GM23338 (cell line): ENCODE results near the gene ARID1B. TPM values are rescaled to one million over a fixed set of nuclear protein-coding genes. Genes with fewer than 3 reads are reported as not detected.

ENCODE experiments used
- ATAC-seq: fragments of 200-7000 bp; cut with Tn5 transposase; 3 replicates; pipeline ENCODE4 v1.9.1; 2020
- DNase-seq: peaks from one replicate; pipeline ENCODE4 v3.0.0-alpha.2; 2015; ENCODE audit warnings: low spot score
- H2AFZ ChIP-seq: fragments of 200-600 bp; sonication (generic); 2 replicates; pipeline ENCODE4 v1.8.0; 2016; ENCODE audit warnings: antibody characterized with exemption, mild to moderate bottlenecking, moderate library complexity
- H3F3A ChIP-seq: fragments of 200-600 bp; sonication (generic); replicated peaks from 2 replicates; pipeline ENCODE4 v1.8.0; 2017; ENCODE audit warnings: antibody characterized with exemption, mixed run types, low read depth
- H3K27ac ChIP-seq: fragments of 200-600 bp; sonication (generic); 2 replicates; pipeline ENCODE4 v1.6.1; 2016; ENCODE audit warnings: low read depth
- H3K27me3 ChIP-seq: fragments of 200-600 bp; sonication (generic); 2 replicates; pipeline ENCODE4 v1.8.0; 2016; ENCODE audit warnings: mild to moderate bottlenecking, mixed run types, moderate library complexity; ENCODE audit not compliant: insufficient read depth
- H3K36me3 ChIP-seq: fragments of 200-600 bp; sonication (generic); 2 replicates; pipeline ENCODE4 v1.8.0; 2016; ENCODE audit warnings: mild to moderate bottlenecking; ENCODE audit not compliant: insufficient read depth
- H3K4me1 ChIP-seq: fragments of 200-600 bp; sonication (generic); 2 replicates; pipeline ENCODE4 v1.8.0; 2016; ENCODE audit warnings: mild to moderate bottlenecking, moderate library complexity; ENCODE audit not compliant: insufficient read depth
- H3K4me2 ChIP-seq: fragments of 200-600 bp; sonication (generic); 2 replicates; pipeline ENCODE4 v1.7.1; 2017; ENCODE audit warnings: mixed run types
- H3K4me3 ChIP-seq: fragments of 200-600 bp; sonication (generic); 2 replicates; pipeline ENCODE4 v1.6.1; 2016; ENCODE audit warnings: mixed run types
- H3K79me2 ChIP-seq: fragments of 200-600 bp; sonication (generic); replicated peaks from 2 replicates; pipeline ENCODE4 v1.8.0; 2017; ENCODE audit warnings: mild to moderate bottlenecking; ENCODE audit not compliant: insufficient read depth
- H3K9me2 ChIP-seq: fragments of 200-600 bp; sonication (generic); 2 replicates; pipeline ENCODE4 v1.8.0; 2017; ENCODE audit not compliant: insufficient read depth
- H4K20me1 ChIP-seq: fragments of 200-600 bp; sonication (generic); replicated peaks from 2 replicates; pipeline ENCODE4 v1.8.0; 2017; ENCODE audit warnings: mild to moderate bottlenecking; ENCODE audit not compliant: insufficient read depth
- H3K27ac Mint-ChIP-seq: 2 replicates; pipeline ENCODE4 v1.8.0; 2020; ENCODE audit warnings: inconsistent platforms, mild to moderate bottlenecking, moderate library complexity, mixed read lengths
- H3K27me3 Mint-ChIP-seq: 3 replicates; pipeline ENCODE4 v1.8.0; 2022; ENCODE audit warnings: low read depth, mild to moderate bottlenecking, moderate library complexity, mixed read lengths, inconsistent platforms; ENCODE audit not compliant: insufficient read depth, poor library complexity
- H3K36me3 Mint-ChIP-seq: 3 replicates; pipeline ENCODE4 v1.8.0; 2021; ENCODE audit warnings: low read depth, mild to moderate bottlenecking, inconsistent platforms, moderate library complexity, mixed read lengths
- H3K4me1 Mint-ChIP-seq: 3 replicates; pipeline ENCODE4 v1.8.0; 2020; ENCODE audit warnings: mild to moderate bottlenecking, inconsistent platforms, mixed read lengths
- H3K4me3 Mint-ChIP-seq: 3 replicates; pipeline ENCODE4 v1.8.0; 2021; ENCODE audit warnings: moderate library complexity, mild to moderate bottlenecking, inconsistent platforms, mixed read lengths
- H3K9me3 Mint-ChIP-seq: 3 replicates; pipeline ENCODE4 v1.8.0; 2020; ENCODE audit warnings: moderate library complexity, mild to moderate bottlenecking, inconsistent platforms, mixed read lengths
- CREB1 ChIP-seq: fragments of 250-450 bp; sonication (Bioruptor Pico); IDR thresholded peaks from 2 replicates; pipeline ENCODE4 v1.5.0; 2020; ENCODE audit warnings: low read depth, mild to moderate bottlenecking, moderate library complexity
- EZH2 ChIP-seq: fragments of 200-600 bp; sonication (generic); IDR thresholded peaks from one replicate; pipeline ENCODE4 v1.8.0; 2017; ENCODE audit warnings: antibody characterized with exemption, mild to moderate bottlenecking, low read depth; ENCODE audit not compliant: unreplicated experiment
- EZH2phosphoT487 ChIP-seq: fragments of 200-600 bp; sonication (generic); IDR thresholded peaks from one replicate; pipeline ENCODE4 v1.8.1; 2018; ENCODE audit warnings: antibody characterized with exemption; ENCODE audit not compliant: unreplicated experiment
- JUNB ChIP-seq: IDR thresholded peaks from one replicate; pipeline ENCODE4 v1.6.1; 2016; ENCODE audit warnings: antibody characterized with exemption; ENCODE audit not compliant: unreplicated experiment
- NANOG ChIP-seq: IDR thresholded peaks from 2 replicates; pipeline ENCODE4 v1.6.1; 2016; ENCODE audit warnings: antibody characterized with exemption, borderline replicate concordance
- POLR2AphosphoS5 ChIP-seq: IDR thresholded peaks from 2 replicates; pipeline ENCODE4 v1.6.1; 2016; ENCODE audit warnings: antibody characterized with exemption, low read depth
- ZNF114 ChIP-seq: fragments of 250-450 bp; sonication (Bioruptor Pico); IDR thresholded peaks from 2 replicates; pipeline ENCODE4 v1.5.0; 2020; ENCODE audit warnings: mild to moderate bottlenecking, moderate library complexity
- ZNF331 ChIP-seq: fragments of 250-450 bp; sonication (Bioruptor Pico); IDR thresholded peaks from 2 replicates; pipeline ENCODE4 v1.5.0; 2020; ENCODE audit warnings: low read depth, mild to moderate bottlenecking, moderate library complexity
- polyA plus RNA-seq: library from polyadenylated mRNA; unstranded; fragments of >200 nt; fragmentation: Nextera tagmentation; extraction: Ambion mirVana; gene quantifications from 2 replicates; pipeline ENCODE4 v1.2.1, GENCODE V29; 2016
- total RNA-seq: library from RNA; depleted of rRNA; stranded (reverse); fragments of >200 nt; shearing (Covaris generic); gene quantifications from 2 replicates; pipeline ENCODE4 v1.2.3, GENCODE V29; 2014
- TF ChIP-seq, protein P1 (sequence below), 2 experiments: fragments of 200-600 bp in 1 of 2; sonication (generic) in 1 of 2; conservative IDR thresholded peaks; 2 replicates each; pipeline versions ENCODE4 v1.5.1 to v1.6.1; 2016 to 2017; ENCODE audit warnings: antibody characterized with exemption in 2 of 2, low read depth in 2 of 2, mild to moderate bottlenecking in 2 of 2, moderate library complexity in 1 of 2
- TF ChIP-seq, protein P2 (sequence below): IDR thresholded peaks from one replicate; pipeline ENCODE4 v1.6.1; 2018; ENCODE audit warnings: antibody characterized with exemption; ENCODE audit not compliant: unreplicated experiment
- TF ChIP-seq, protein P3 (sequence below): fragments of 250-450 bp; sonication (Bioruptor Pico); IDR thresholded peaks from 2 replicates; pipeline ENCODE4 v1.5.0; 2020; ENCODE audit warnings: mild to moderate bottlenecking, moderate library complexity

The ARID1B gene
- total and polyA plus RNA-seq, 2 experiments from 2014 or later, result 59.3 to 72.2 TPM

DNA sequence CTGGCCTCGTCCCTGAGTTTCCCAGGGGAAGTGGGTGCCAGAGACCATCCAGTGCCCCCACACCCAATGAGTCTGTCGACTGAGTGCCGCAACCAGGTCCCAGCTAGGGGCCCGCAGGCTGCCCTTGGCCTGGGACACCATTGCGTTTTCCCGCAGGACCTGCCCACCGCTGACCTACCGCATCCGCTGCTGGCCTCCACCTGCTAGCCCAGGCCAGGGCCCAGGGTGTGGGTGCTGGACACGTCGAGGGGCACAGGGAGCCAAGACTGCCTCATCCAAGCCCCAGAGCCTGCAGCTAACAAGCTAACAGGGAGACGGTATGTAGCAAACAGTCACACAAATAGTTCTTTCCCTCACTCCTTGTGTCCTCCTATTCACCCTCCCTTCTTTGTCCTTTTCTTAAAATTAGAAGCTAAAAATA is 448.4 kb downstream of the ARID1B start:
- Histone ChIP-seq H3K9me2 (no peaks in the 10 kb centered on the region), H3K36me3 (no peaks in the 10 kb centered on the region), H4K20me1 (no peaks in the 10 kb centered on the region), H2AFZ (peak overlapping the region; percentile 85; the same call in 1 of the 2 replicates), H3K27me3 (no peaks in the 10 kb centered on the region), H3K4me3 (no peak overlapping the region), H3F3A (peaks cover 18% of the 10 kb centered on the region; the same call in 1 of the 2 replicates), H3K4me1 (0 out of 2 replicates have a peak, but pooled peaks cover 3% of the 10 kb centered on the region), H3K4me2 (no peak overlapping the region), H3K79me2 (no peaks in the 10 kb centered on the region), H3K27ac (no peak overlapping the region)
- no peak for ATAC-seq
- H3K36me3 Mint-ChIP-seq, result no peaks in the 10 kb centered on the region
- H3K27me3 Mint-ChIP-seq, result peaks cover 21% of the 10 kb centered on the region
- H3K4me3 Mint-ChIP-seq, result no peak overlapping the region
- DNase-seq, result no peak
- no peak overlapping the region for H3K27ac Mint-ChIP-seq
- H3K4me1 Mint-ChIP-seq, result peaks cover 40% of the 10 kb centered on the region
- no peaks in the 10 kb centered on the region for H3K9me3 Mint-ChIP-seq
- TF ChIP-seq ZNF114 (CRISPR knock-in tag) (no peak), POLR2AphosphoS5 (no peak), CREB1 (CRISPR knock-in tag) (no peak), NANOG (no peak), ZNF331 (no peak), JUNB (no peak), EZH2 (no peak), EZH2phosphoT487 (no peak)
- TF ChIP-seq, protein P1, sequence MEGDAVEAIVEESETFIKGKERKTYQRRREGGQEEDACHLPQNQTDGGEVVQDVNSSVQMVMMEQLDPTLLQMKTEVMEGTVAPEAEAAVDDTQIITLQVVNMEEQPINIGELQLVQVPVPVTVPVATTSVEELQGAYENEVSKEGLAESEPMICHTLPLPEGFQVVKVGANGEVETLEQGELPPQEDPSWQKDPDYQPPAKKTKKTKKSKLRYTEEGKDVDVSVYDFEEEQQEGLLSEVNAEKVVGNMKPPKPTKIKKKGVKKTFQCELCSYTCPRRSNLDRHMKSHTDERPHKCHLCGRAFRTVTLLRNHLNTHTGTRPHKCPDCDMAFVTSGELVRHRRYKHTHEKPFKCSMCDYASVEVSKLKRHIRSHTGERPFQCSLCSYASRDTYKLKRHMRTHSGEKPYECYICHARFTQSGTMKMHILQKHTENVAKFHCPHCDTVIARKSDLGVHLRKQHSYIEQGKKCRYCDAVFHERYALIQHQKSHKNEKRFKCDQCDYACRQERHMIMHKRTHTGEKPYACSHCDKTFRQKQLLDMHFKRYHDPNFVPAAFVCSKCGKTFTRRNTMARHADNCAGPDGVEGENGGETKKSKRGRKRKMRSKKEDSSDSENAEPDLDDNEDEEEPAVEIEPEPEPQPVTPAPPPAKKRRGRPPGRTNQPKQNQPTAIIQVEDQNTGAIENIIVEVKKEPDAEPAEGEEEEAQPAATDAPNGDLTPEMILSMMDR (conservative IDR thresholded peaks at IDR 0.05; ENCODE audit: low read depth in 2 of 2), result no peak
- TF ChIP-seq, protein P2, sequence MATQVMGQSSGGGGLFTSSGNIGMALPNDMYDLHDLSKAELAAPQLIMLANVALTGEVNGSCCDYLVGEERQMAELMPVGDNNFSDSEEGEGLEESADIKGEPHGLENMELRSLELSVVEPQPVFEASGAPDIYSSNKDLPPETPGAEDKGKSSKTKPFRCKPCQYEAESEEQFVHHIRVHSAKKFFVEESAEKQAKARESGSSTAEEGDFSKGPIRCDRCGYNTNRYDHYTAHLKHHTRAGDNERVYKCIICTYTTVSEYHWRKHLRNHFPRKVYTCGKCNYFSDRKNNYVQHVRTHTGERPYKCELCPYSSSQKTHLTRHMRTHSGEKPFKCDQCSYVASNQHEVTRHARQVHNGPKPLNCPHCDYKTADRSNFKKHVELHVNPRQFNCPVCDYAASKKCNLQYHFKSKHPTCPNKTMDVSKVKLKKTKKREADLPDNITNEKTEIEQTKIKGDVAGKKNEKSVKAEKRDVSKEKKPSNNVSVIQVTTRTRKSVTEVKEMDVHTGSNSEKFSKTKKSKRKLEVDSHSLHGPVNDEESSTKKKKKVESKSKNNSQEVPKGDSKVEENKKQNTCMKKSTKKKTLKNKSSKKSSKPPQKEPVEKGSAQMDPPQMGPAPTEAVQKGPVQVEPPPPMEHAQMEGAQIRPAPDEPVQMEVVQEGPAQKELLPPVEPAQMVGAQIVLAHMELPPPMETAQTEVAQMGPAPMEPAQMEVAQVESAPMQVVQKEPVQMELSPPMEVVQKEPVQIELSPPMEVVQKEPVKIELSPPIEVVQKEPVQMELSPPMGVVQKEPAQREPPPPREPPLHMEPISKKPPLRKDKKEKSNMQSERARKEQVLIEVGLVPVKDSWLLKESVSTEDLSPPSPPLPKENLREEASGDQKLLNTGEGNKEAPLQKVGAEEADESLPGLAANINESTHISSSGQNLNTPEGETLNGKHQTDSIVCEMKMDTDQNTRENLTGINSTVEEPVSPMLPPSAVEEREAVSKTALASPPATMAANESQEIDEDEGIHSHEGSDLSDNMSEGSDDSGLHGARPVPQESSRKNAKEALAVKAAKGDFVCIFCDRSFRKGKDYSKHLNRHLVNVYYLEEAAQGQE, result no peak
- TF ChIP-seq, protein P3, sequence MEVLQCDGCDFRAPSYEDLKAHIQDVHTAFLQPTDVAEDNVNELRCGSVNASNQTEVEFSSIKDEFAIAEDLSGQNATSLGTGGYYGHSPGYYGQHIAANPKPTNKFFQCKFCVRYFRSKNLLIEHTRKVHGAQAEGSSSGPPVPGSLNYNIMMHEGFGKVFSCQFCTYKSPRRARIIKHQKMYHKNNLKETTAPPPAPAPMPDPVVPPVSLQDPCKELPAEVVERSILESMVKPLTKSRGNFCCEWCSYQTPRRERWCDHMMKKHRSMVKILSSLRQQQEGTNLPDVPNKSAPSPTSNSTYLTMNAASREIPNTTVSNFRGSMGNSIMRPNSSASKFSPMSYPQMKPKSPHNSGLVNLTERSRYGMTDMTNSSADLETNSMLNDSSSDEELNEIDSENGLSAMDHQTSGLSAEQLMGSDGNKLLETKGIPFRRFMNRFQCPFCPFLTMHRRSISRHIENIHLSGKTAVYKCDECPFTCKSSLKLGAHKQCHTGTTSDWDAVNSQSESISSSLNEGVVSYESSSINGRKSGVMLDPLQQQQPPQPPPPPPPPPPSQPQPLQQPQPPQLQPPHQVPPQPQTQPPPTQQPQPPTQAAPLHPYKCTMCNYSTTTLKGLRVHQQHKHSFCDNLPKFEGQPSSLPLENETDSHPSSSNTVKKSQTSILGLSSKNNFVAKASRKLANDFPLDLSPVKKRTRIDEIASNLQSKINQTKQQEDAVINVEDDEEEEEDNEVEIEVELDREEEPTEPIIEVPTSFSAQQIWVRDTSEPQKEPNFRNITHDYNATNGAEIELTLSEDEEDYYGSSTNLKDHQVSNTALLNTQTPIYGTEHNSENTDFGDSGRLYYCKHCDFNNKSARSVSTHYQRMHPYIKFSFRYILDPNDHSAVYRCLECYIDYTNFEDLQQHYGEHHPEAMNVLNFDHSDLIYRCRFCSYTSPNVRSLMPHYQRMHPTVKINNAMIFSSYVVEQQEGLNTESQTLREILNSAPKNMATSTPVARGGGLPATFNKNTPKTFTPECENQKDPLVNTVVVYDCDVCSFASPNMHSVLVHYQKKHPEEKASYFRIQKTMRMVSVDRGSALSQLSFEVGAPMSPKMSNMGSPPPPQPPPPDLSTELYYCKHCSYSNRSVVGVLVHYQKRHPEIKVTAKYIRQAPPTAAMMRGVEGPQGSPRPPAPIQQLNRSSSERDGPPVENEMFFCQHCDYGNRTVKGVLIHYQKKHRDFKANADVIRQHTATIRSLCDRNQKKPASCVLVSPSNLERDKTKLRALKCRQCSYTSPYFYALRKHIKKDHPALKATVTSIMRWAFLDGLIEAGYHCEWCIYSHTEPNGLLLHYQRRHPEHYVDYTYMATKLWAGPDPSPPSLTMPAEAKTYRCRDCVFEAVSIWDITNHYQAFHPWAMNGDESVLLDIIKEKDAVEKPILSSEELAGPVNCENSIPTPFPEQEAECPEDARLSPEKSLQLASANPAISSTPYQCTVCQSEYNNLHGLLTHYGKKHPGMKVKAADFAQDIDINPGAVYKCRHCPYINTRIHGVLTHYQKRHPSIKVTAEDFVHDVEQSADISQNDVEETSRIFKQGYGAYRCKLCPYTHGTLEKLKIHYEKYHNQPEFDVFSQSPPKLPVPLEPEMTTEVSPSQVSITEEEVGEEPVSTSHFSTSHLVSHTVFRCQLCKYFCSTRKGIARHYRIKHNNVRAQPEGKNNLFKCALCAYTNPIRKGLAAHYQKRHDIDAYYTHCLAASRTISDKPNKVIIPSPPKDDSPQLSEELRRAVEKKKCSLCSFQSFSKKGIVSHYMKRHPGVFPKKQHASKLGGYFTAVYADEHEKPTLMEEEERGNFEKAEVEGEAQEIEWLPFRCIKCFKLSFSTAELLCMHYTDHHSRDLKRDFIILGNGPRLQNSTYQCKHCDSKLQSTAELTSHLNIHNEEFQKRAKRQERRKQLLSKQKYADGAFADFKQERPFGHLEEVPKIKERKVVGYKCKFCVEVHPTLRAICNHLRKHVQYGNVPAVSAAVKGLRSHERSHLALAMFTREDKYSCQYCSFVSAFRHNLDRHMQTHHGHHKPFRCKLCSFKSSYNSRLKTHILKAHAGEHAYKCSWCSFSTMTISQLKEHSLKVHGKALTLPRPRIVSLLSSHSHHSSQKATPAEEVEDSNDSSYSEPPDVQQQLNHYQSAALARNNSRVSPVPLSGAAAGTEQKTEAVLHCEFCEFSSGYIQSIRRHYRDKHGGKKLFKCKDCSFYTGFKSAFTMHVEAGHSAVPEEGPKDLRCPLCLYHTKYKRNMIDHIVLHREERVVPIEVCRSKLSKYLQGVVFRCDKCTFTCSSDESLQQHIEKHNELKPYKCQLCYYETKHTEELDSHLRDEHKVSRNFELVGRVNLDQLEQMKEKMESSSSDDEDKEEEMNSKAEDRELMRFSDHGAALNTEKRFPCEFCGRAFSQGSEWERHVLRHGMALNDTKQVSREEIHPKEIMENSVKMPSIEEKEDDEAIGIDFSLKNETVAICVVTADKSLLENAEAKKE (CRISPR knock-in tag), result no peak
